Measurements from ENCODE around the gene SLC22A4.

The SLC22A4 gene

GRCh38 chr5:132267931-132268768 is 26.0 kb upstream of the SLC22A4 start:
- no peak for DNase-seq (ENCODE audit: low read depth)
- TF ChIP-seq MYC (IDR thresholded peaks at IDR 0.05; ENCODE audit: low read depth, low read length) = no peak
- TF ChIP-seq, protein P1, sequence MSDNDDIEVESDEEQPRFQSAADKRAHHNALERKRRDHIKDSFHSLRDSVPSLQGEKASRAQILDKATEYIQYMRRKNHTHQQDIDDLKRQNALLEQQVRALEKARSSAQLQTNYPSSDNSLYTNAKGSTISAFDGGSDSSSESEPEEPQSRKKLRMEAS (IDR thresholded peaks at IDR 0.05; ENCODE audit: low read depth, low read length) = no peak
- no peak for TF ChIP-seq POLR2A (IDR thresholded peaks at IDR 0.05; ENCODE audit: extremely low read depth, insufficient read length)
- TF ChIP-seq CTCF (IDR thresholded peaks at IDR 0.05; ENCODE audit: low read depth, low read length) = no peak
- no peak overlapping the region for H3K4me3 ChIP-seq (ENCODE audit: low read depth, low read length)

- DNase-seq (ENCODE audit: low read depth) = no peak
- H3K4me3 ChIP-seq (ENCODE audit: low read depth, low read length) = no peak overlapping the region
- TF ChIP-seq, protein P1 (IDR thresholded peaks at IDR 0.05; ENCODE audit: low read depth, low read length) = no peak
- no peak for TF ChIP-seq MYC (IDR thresholded peaks at IDR 0.05; ENCODE audit: low read depth, low read length)
- no peak for TF ChIP-seq CTCF (IDR thresholded peaks at IDR 0.05; ENCODE audit: low read depth, low read length)
- TF ChIP-seq POLR2A (IDR thresholded peaks at IDR 0.05; ENCODE audit: extremely low read depth, insufficient read length) = no peak
Observed at GRCh38 chr5:132268769-132269551, 25.2 kb upstream of the SLC22A4 start.

DNA sequence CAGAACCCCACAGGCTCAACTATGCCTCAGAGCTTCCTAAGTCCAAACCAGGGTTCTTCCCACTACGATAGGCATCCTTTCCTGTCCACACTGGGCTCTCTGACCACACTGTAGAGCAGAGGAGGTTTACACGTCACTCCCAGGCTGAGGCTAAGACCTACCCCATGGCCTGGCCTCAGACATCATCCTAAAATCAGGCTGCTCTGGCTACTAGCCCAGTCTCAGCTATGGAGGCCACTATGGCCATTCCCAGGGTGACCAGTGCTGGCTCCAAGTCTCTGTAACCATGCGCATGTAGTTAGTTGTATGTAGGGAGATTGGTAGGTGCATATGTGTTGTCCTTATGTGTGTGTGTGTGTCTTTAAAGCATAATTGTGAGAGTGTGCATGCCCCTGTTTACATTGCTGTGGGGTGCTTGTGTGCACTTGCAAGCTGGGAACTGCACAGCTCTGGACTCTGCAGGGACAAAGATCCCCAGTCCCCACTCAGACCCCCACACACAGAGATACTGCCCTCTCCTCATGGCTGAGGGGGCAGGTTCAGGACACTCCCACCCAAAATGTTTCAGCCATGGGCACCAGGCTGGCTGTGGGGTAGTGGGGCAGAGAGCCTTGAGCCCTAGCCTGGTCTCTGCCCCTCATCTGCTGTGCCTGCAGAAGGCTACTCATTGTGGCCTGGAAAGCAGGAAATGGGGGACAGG is 24.4 kb upstream of the SLC22A4 start:
- no peak for DNase-seq (ENCODE audit: low read depth)
- TF ChIP-seq, protein P1 (IDR thresholded peaks at IDR 0.05; ENCODE audit: low read depth, low read length) = no peak
- no peak for TF ChIP-seq MYC (IDR thresholded peaks at IDR 0.05; ENCODE audit: low read depth, low read length)
- TF ChIP-seq CTCF (IDR thresholded peaks at IDR 0.05; ENCODE audit: low read depth, low read length) = no peak
- no peak for TF ChIP-seq POLR2A (IDR thresholded peaks at IDR 0.05; ENCODE audit: extremely low read depth, insufficient read length)
- H3K4me3 ChIP-seq (ENCODE audit: low read depth, low read length) = no peak overlapping the region

DNA sequence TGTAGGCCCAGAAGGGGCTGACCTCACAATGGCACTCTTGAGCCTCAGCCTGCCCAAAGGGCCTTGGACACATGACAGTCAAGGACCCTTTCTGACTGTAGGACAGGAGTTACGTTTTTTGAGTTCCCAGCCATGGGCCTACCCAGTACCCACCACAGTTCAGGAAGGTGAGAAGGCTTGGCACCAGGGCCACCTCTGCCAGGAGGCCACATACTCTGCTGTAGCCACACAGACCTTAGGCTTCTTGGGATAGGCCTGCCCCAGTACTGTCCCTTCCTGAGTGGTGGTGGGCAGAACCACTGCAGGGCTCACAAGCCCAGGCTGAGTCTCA is 23.9 kb upstream of the SLC22A4 start:
- TF ChIP-seq MYC (IDR thresholded peaks at IDR 0.05; ENCODE audit: low read depth, low read length) (no peak), POLR2A (IDR thresholded peaks at IDR 0.05; ENCODE audit: extremely low read depth, insufficient read length) (no peak)
- TF ChIP-seq, protein P1 (IDR thresholded peaks at IDR 0.05; ENCODE audit: low read depth, low read length) = no peak

DNA sequence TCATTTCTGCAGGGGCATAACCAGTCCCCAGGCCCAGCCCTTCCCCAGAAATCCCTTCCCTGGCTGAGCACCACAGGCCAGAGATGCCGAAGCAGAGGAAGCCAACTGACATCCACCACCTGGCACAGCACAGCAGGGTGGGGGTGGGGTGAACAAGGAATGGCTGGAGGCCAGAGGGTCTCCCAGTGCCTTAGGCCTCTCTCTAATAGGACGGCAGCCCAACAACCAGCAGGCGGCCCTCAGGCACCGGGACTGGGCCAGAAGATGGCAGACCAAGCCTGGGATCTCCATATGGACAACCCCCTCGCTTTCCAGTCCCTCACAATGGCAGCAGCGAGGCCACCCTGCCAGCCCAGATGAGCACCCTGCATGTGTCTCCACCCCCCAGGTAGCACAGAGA is 23.5 kb upstream of the SLC22A4 start:
- no peak for DNase-seq (ENCODE audit: low read depth)
- TF ChIP-seq, protein P1 (IDR thresholded peaks at IDR 0.05; ENCODE audit: low read depth, low read length) = no peak
- TF ChIP-seq POLR2A (IDR thresholded peaks at IDR 0.05; ENCODE audit: extremely low read depth, insufficient read length) (no peak), CTCF (IDR thresholded peaks at IDR 0.05; ENCODE audit: low read depth, low read length) (no peak), MYC (IDR thresholded peaks at IDR 0.05; ENCODE audit: low read depth, low read length) (no peak)
- no peak overlapping the region for H3K4me3 ChIP-seq (ENCODE audit: low read depth, low read length)

More for the DNA sequence above, 23.9 kb upstream of the SLC22A4 start:
- H3K4me3 ChIP-seq (ENCODE audit: low read depth, low read length) = no peak overlapping the region
- DNase-seq (ENCODE audit: low read depth) = no peak

Measured in NB4 (cell line).